ENCODE measurements around the gene DSG3. TPM values are rescaled to one million over a fixed set of nuclear protein-coding genes. Genes with fewer than 3 reads are reported as not detected.

DSG3 gene, protein sequence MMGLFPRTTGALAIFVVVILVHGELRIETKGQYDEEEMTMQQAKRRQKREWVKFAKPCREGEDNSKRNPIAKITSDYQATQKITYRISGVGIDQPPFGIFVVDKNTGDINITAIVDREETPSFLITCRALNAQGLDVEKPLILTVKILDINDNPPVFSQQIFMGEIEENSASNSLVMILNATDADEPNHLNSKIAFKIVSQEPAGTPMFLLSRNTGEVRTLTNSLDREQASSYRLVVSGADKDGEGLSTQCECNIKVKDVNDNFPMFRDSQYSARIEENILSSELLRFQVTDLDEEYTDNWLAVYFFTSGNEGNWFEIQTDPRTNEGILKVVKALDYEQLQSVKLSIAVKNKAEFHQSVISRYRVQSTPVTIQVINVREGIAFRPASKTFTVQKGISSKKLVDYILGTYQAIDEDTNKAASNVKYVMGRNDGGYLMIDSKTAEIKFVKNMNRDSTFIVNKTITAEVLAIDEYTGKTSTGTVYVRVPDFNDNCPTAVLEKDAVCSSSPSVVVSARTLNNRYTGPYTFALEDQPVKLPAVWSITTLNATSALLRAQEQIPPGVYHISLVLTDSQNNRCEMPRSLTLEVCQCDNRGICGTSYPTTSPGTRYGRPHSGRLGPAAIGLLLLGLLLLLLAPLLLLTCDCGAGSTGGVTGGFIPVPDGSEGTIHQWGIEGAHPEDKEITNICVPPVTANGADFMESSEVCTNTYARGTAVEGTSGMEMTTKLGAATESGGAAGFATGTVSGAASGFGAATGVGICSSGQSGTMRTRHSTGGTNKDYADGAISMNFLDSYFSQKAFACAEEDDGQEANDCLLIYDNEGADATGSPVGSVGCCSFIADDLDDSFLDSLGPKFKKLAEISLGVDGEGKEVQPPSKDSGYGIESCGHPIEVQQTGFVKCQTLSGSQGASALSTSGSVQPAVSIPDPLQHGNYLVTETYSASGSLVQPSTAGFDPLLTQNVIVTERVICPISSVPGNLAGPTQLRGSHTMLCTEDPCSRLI
- total RNA-seq: under 0.01 TPM in 1 of 2 replicates, not detected in the other

GRCh38 chr18:31447530-31448191 is at the start of gene DSG3:
TSS of gene DSG3 (plus strand) at chr18:31447741. CDS start at chr18:31447878, 137 bp downstream.

GRCh38 chr18:31497836-31498573 is 50.5 kb downstream of the DSG3 start, which contains the start of gene DSG2:
TSS of gene DSG2 (plus strand) at chr18:31498177. CDS start at chr18:31498252, 75 bp downstream.

Other genes starting within 250 kb of the DSG3 start
- not detected in 2 replicates for gene DSG1, start 129.6 kb upstream of the DSG3 start, total RNA-seq
- gene DSG4, start 71.0 kb upstream of the DSG3 start, total RNA-seq: not detected in 2 replicates
- under 0.01 TPM in 2 replicates for gene DSG2, start 50.4 kb downstream of the DSG3 start, total RNA-seq
- not detected in 2 replicates for gene TTR, start 144.1 kb downstream of the DSG3 start, total RNA-seq
- gene B4GALT6, start 236.8 kb downstream of the DSG3 start, total RNA-seq: 4.8 and 9.3 TPM in 2 replicates

Measured in endothelial cell of coronary artery (primary cell).